HEK293T (cell line): Measurements from ENCODE around the gene DENND11.

ENCODE experiments used
- FOXM1 ChIP-seq: fragments of 450-650 bp; IDR thresholded peaks from 2 replicates; pipeline ENCODE4 v1.6.1; 2017; ENCODE audit warnings: mild to moderate bottlenecking, borderline replicate concordance
- HDGF ChIP-seq: fragments of 450-650 bp; IDR thresholded peaks from 2 replicates; pipeline ENCODE4 v1.6.1; 2017; ENCODE audit warnings: antibody characterized with exemption, borderline replicate concordance

- no peak for TF ChIP-seq FOXM1
- TF ChIP-seq HDGF = no peak
These were observed 10.4 kb downstream of the DENND11 start for GRCh38 chr7:141691540-141691939.
